Measurements from ENCODE around the gene ARGFX. TPM values are rescaled to one million over a fixed set of nuclear protein-coding genes. Genes with fewer than 3 reads are reported as not detected.
A peak's percentile ranks its signal among the peaks of the same experiment; 100 is the strongest.

ARGFX gene
- total RNA-seq, 1 experiment from 2014 or later: not detected

- TF ChIP-seq RAD21 (IDR thresholded peaks at IDR 0.05; ENCODE audit: low read depth) (no peak), JUND (IDR thresholded peaks at IDR 0.05) (no peak)
- Histone ChIP-seq H3K9me2 (ENCODE audit: insufficient read depth) (no peaks in the 10 kb centered on the region), H3K79me2 (ENCODE audit: insufficient read depth, low read length) (no peaks in the 10 kb centered on the region), H3K9ac (ENCODE audit: low read length) (no peak overlapping the region), H3K9me3 (ENCODE audit: control insufficient read depth in 1 of 2, insufficient read depth in 1 of 2, low read depth in 1 of 2, low read length in 2 of 2) (no peaks in the 10 kb centered on the region), H3K4me2 (ENCODE audit: low read length) (peak overlapping the region; percentile 28; the same call in 1 of the 2 replicates), H3K36me3 (ENCODE audit: control insufficient read depth in 1 of 2, insufficient read depth in 2 of 2, low read length in 2 of 2) (no peaks in the 10 kb centered on the region), H3K27ac (ENCODE audit: low read depth, low read length) (no peak overlapping the region), H2AFZ (ENCODE audit: low read depth, low read length, poor library complexity, severe bottlenecking) (peak overlapping the region; percentile 35), H3K4me3 (replicated peaks in 1 of 2; ENCODE audit: low read depth in 1 of 2, low read length in 2 of 2) (no peak overlapping the region), H3K27me3 (ENCODE audit: insufficient read depth, low read length) (no peaks in the 10 kb centered on the region), H4K20me1 (ENCODE audit: insufficient read depth) (no peaks in the 10 kb centered on the region), H3K4me1 (ENCODE audit: control insufficient read depth in 1 of 2, insufficient read depth in 2 of 2, low read length in 2 of 2) (peaks cover 4 to 9% of the 10 kb centered on the region in 2 experiments; a peak in 2 of 4 replicates)
- CTCF ChIA-PET: no interaction called here
- RAD21 ChIA-PET (ENCODE audit: low non-redundant PET in 1 of 2, low total read pairs in 2 of 2, uncharacterized antibody in 2 of 2, unreplicated experiment in 2 of 2): no interaction called here
- intact Hi-C loops (cut with micrococcal nuclease): no loop called here
- ATAC-seq (peak; percentile 32; the same call in 1 of the 2 replicates), DNase-seq (ENCODE audit: low read depth, low spot score) (no peak)
- POLR2A ChIA-PET: no interaction called here
- BruUV-seq (replicated peaks): no TSS peak
Observed at GRCh38 chr3:121566773-121567172, 976 bp upstream of the ARGFX start.

- Histone ChIP-seq H2AFZ (ENCODE audit: low read depth, low read length, poor library complexity, severe bottlenecking) (peak overlapping the region; percentile 87), H4K20me1 (ENCODE audit: insufficient read depth) (no peaks in the 10 kb centered on the region), H3K27me3 (ENCODE audit: insufficient read depth, low read length) (no peaks in the 10 kb centered on the region), H3K4me1 (ENCODE audit: control insufficient read depth in 1 of 2, insufficient read depth in 2 of 2, low read length in 2 of 2) (peaks cover 3 to 7% of the 10 kb centered on the region in 2 experiments), H3K9me3 (ENCODE audit: control insufficient read depth in 1 of 2, insufficient read depth in 1 of 2, low read depth in 1 of 2, low read length in 2 of 2) (no peaks in the 10 kb centered on the region), H3K9me2 (ENCODE audit: insufficient read depth) (no peaks in the 10 kb centered on the region), H3K27ac (ENCODE audit: low read depth, low read length) (no peak overlapping the region), H3K36me3 (ENCODE audit: control insufficient read depth in 1 of 2, insufficient read depth in 2 of 2, low read length in 2 of 2) (no peaks in the 10 kb centered on the region), H3K4me2 (ENCODE audit: low read length) (peak overlapping the region; percentile 37), H3K4me3 (replicated peaks in 1 of 2; ENCODE audit: low read depth in 1 of 2, low read length in 2 of 2) (no peak overlapping the region), H3K9ac (ENCODE audit: low read length) (no peak overlapping the region), H3K79me2 (ENCODE audit: insufficient read depth, low read length) (no peaks in the 10 kb centered on the region)
- ChIA-PET POLR2A (no interaction called here), RAD21 (ENCODE audit: low non-redundant PET in 1 of 2, low total read pairs in 2 of 2, uncharacterized antibody in 2 of 2, unreplicated experiment in 2 of 2) (no interaction called here), CTCF (no interaction called here)
- DNase-seq (ENCODE audit: low read depth, low spot score): peak; percentile 59
- peak; percentile 98 for ATAC-seq
- intact Hi-C loops (cut with micrococcal nuclease): no loop called here
- BruUV-seq (replicated peaks): no TSS peak
- TF ChIP-seq CTCF (IDR thresholded peaks at IDR 0.05 in 2 of 3, conservative IDR thresholded peaks at IDR 0.05 in 1 of 3; ENCODE audit: borderline replicate concordance in 1 of 3, insufficient read depth in 1 of 3, low read depth in 2 of 3, low read length in 2 of 3): no peak
- no peak for TF ChIP-seq ZFX (IDR thresholded peaks at IDR 0.05)
- no peak for TF ChIP-seq ELF1 (IDR thresholded peaks at IDR 0.05; ENCODE audit: borderline replicate concordance, low read depth)
- TF ChIP-seq POLR2AphosphoS5 (IDR thresholded peaks at IDR 0.05; ENCODE audit: low read depth, low read length): no peak
- TF ChIP-seq SP1 (IDR thresholded peaks at IDR 0.05; ENCODE audit: low read depth): no peak
- peak; percentile 51; the same call in 1 of the 2 replicates for TF ChIP-seq JUND (IDR thresholded peaks at IDR 0.05)
- no peak for TF ChIP-seq SIN3A (IDR thresholded peaks at IDR 0.05; ENCODE audit: low read depth)
- peak; percentile 53; the same call in 1 of the 2 replicates for TF ChIP-seq FOSL1 (IDR thresholded peaks at IDR 0.05; ENCODE audit: low read depth)
- TF ChIP-seq ZNF274 (IDR thresholded peaks at IDR 0.05; ENCODE audit: low read depth, low read length): no peak
- no peak for TF ChIP-seq REST (IDR thresholded peaks at IDR 0.05; ENCODE audit: low read depth)
- no peak for TF ChIP-seq MAX (IDR thresholded peaks at IDR 0.05)
- no peak for TF ChIP-seq SRF (IDR thresholded peaks at IDR 0.05; ENCODE audit: low read depth)
- no peak for TF ChIP-seq POLR2A (IDR thresholded peaks at IDR 0.05; ENCODE audit: borderline replicate concordance, extremely low read depth, insufficient read depth, insufficient read length)
- peak; percentile 4; the same call in 1 of the 2 replicates for TF ChIP-seq RAD21 (IDR thresholded peaks at IDR 0.05; ENCODE audit: low read depth)
- no peak for TF ChIP-seq CEBPB (IDR thresholded peaks at IDR 0.05; ENCODE audit: low read depth)
- TF ChIP-seq YY1 (IDR thresholded peaks at IDR 0.05; ENCODE audit: extremely low read depth, insufficient replicate concordance, low read depth, low read length): no peak
- TF ChIP-seq CBX3 (IDR thresholded peaks at IDR 0.05; ENCODE audit: low read depth): 0 out of 2 replicates have a peak, but pooled peaks have one; percentile 36
Observed at GRCh38 chr3:121574449-121574848, 6.7 kb downstream of the ARGFX start.
